GM23248 (cell line): Measurements from ENCODE around the gene P2RY11.

Experiments
- EZH2 ChIP-seq: fragments of 200-600 bp; sonication (generic); IDR thresholded peaks from 2 replicates; pipeline ENCODE4 v1.6.1; 2018; ENCODE audit warnings: antibody characterized with exemption, mild to moderate bottlenecking; ENCODE audit not compliant: insufficient read depth, poor library complexity, severe bottlenecking
- EZH2phosphoT487 ChIP-seq: fragments of 200-600 bp; sonication (generic); IDR thresholded peaks from 2 replicates; pipeline ENCODE4 v1.6.1; 2018; ENCODE audit warnings: antibody characterized with exemption, moderate library complexity, mild to moderate bottlenecking, low read depth; ENCODE audit not compliant: insufficient read depth

GRCh38 chr19:10092648-10093294, 18.7 kb upstream of the P2RY11 start:
- TF ChIP-seq EZH2 (no peak), EZH2phosphoT487 (no peak)
